Measurements from ENCODE around the gene SLC35A2.

The SLC35A2 gene

GRCh38 chrX:48948589-48948988 is 37.1 kb upstream of the SLC35A2 start:
- Histone ChIP-seq H3K27ac (replicated peaks) (no peak overlapping the region), H3K27me3 (ENCODE audit: insufficient read depth, poor library complexity, severe bottlenecking) (no peaks in the 10 kb centered on the region), H3K4me3 (replicated peaks; ENCODE audit: insufficient read depth, low read length) (no peak overlapping the region)
- TF ChIP-seq POLR2AphosphoS5 (IDR thresholded peaks at IDR 0.05; ENCODE audit: low read depth) (no peak), GABPA (IDR thresholded peaks at IDR 0.05; ENCODE audit: low read depth) (no peak), SPI1 (IDR thresholded peaks at IDR 0.05; ENCODE audit: borderline replicate concordance, low read depth) (no peak), CTCF (IDR thresholded peaks at IDR 0.05; ENCODE audit: insufficient read depth, low read length) (no peak), REST (IDR thresholded peaks at IDR 0.05; ENCODE audit: insufficient replicate concordance, low read depth) (no peak)
- no peak for DNase-seq (ENCODE audit: low read depth in 1 of 2, low spot score in 1 of 2)

GRCh38 chrX:48945517-48946348 is 34.3 kb upstream of the SLC35A2 start:
- no peak overlapping the region for H3K27ac ChIP-seq (replicated peaks)
- H3K27me3 ChIP-seq (ENCODE audit: insufficient read depth, poor library complexity, severe bottlenecking), result no peaks in the 10 kb centered on the region
- H3K4me3 ChIP-seq (replicated peaks; ENCODE audit: insufficient read depth, low read length), result no peak overlapping the region
- peak; percentile 6 for TF ChIP-seq CTCF (IDR thresholded peaks at IDR 0.05; ENCODE audit: insufficient read depth, low read length)
- TF ChIP-seq SPI1 (IDR thresholded peaks at IDR 0.05; ENCODE audit: borderline replicate concordance, low read depth), result no peak
- DNase-seq (ENCODE audit: low read depth in 1 of 2, low spot score in 1 of 2), result peak in 1 of 2 experiments; percentile 47

GRCh38 chrX:48942895-48943294 is 31.4 kb upstream of the SLC35A2 start:
- H3K27ac ChIP-seq (replicated peaks), result no peak overlapping the region
- no peak for DNase-seq (ENCODE audit: low read depth in 1 of 2, low spot score in 1 of 2)
- H3K27me3 ChIP-seq (ENCODE audit: insufficient read depth, poor library complexity, severe bottlenecking), result no peaks in the 10 kb centered on the region
- TF ChIP-seq REST (IDR thresholded peaks at IDR 0.05; ENCODE audit: insufficient replicate concordance, low read depth) (no peak), SPI1 (IDR thresholded peaks at IDR 0.05; ENCODE audit: borderline replicate concordance, low read depth) (no peak), GABPA (IDR thresholded peaks at IDR 0.05; ENCODE audit: low read depth) (no peak), CTCF (IDR thresholded peaks at IDR 0.05; ENCODE audit: insufficient read depth, low read length) (no peak), POLR2AphosphoS5 (IDR thresholded peaks at IDR 0.05; ENCODE audit: low read depth) (no peak)
- no peak overlapping the region for H3K4me3 ChIP-seq (replicated peaks; ENCODE audit: insufficient read depth, low read length)
